Neural progenitor cell (in vitro differentiated cells): ENCODE measurements around the gene MAGI2.

ENCODE experiments used
- EZH2 ChIP-seq: fragments of 200-600 bp; sonication (generic); IDR thresholded peaks from 2 replicates; pipeline ENCODE4 v1.6.1; 2017; ENCODE audit warnings: antibody characterized with exemption, mild to moderate bottlenecking, moderate library complexity
- TF ChIP-seq, protein P1 (sequence below): fragments of 200-600 bp; sonication (generic); IDR thresholded peaks from 2 replicates; pipeline ENCODE4 v1.5.1; 2017; ENCODE audit warnings: antibody characterized with exemption, mild to moderate bottlenecking

GRCh38 chr7:78222001-78222751, 1231.3 kb downstream of the MAGI2 start:
- TF ChIP-seq, protein P1, sequence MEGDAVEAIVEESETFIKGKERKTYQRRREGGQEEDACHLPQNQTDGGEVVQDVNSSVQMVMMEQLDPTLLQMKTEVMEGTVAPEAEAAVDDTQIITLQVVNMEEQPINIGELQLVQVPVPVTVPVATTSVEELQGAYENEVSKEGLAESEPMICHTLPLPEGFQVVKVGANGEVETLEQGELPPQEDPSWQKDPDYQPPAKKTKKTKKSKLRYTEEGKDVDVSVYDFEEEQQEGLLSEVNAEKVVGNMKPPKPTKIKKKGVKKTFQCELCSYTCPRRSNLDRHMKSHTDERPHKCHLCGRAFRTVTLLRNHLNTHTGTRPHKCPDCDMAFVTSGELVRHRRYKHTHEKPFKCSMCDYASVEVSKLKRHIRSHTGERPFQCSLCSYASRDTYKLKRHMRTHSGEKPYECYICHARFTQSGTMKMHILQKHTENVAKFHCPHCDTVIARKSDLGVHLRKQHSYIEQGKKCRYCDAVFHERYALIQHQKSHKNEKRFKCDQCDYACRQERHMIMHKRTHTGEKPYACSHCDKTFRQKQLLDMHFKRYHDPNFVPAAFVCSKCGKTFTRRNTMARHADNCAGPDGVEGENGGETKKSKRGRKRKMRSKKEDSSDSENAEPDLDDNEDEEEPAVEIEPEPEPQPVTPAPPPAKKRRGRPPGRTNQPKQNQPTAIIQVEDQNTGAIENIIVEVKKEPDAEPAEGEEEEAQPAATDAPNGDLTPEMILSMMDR, result peak; percentile 6
- TF ChIP-seq EZH2, result no peak
